ENCODE results near the gene MAPKAPK2.

Gene MAPKAPK2

DNA sequence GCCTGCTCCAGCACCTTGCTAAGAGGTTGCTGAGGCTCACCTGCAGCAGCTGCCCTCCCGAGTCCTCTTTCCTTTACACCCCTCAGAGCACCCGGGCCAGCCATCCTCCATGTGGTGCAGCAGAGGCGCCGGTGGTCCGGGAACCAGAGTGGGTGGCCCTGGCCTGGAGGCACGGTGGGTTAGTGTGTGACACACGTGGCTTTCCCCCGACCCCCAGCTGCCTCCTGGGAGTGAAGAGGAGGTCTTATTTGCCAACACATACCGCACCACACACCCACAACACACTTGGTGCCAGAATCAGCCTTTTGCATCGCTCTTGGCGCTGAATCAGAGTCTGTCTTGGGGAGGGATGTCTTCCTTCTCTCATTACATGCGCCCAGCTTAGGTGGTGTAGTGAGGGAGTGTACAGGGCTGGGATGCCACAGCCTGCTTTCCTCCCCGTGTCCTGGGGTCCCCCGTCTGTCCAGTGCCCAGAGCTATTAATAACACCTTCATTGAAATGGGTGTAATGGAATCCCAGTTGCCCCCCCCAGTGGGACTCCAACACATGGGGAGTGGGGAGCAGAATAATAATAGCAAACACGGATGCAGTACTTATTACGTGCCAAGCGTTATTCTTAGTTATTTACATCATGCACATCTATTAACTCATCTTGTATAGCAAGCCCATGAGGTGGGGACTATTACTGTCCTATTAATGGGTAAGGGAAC lies 38.2 kb downstream of the MAPKAPK2 start:
- DNase-seq = no peak

DNA sequence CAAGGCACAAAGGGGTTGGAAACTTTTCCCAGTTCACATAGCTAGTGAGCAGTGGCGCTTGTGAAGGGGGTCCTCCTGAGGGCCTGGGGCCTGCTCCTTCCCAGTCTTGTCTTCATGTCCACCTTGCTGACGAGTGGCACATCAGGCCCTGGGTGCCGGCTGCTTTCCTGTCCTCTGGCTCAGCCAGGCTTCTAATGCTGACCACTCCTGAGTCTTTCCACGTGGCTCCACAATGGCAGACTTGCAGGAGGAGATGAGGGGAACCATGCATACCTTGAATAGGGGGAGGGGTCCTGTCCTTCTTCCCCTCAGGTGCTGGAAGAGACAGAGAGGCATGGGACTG lies 38.7 kb downstream of the MAPKAPK2 start:
- DNase-seq = no peak

- DNase-seq = no peak
Observed at GRCh38 chr1:206723805-206724472, 39.2 kb downstream of the MAPKAPK2 start.

GRCh38 chr1:206725109-206725963 lies 40.6 kb downstream of the MAPKAPK2 start:
- DNase-seq = peak; percentile 70 to 83 (median 77)

DNA sequence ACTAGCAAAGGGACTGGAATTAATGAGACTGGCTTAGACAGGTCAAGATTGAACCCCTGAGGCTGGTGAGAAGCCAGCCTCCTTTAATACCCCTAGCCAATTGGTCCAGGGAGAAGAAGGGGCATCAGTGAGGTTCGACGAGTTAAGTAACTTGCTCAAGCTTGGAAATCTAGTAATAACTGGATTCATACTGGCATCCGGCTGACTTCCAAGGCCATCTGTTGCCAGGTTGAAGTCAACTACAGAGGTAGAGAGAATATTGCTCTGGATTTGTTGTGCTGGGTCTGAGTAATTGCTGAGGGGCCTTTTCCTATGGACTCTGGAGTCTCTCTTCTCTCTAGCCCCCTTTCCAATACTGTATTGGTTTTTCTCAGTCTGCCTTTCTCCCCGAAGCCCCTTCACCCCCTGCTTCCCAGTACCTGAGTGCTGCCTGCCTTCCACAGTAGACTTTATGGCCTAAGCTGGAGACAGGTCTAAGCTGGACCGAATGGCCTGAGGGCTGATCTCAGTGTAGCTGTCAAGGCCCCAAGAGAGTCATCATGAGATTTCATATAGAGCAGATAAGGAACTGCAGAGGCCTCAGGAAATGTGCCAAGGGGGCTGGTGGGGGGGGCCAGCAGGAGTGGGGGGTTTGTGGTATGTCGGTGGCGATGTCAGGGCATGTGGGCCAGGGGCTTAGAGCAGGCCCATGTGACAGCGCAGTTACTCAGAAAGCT lies 43.4 kb downstream of the MAPKAPK2 start:
- DNase-seq = no peak

GRCh38 chr1:206728697-206728987 lies 43.9 kb downstream of the MAPKAPK2 start:
- DNase-seq = no peak

DNA sequence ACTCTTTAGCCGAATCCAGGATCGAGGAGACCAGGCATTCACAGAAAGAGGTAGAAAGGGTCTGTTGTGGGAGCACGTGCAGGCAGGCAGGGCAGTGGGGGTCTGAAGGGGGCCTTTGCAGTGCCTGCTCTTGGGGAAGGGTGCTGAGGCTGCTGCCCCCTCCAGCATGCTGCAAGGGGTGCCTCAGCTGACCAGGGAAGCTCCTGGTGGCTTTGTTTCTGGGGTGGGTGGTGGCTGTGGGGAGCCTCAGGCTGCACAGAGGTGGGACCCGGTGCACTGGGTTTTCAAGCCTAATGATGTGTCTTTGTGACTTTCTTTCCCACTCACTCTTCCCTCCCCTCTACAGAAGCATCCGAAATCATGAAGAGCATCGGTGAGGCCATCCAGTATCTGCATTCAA lies 44.3 kb downstream of the MAPKAPK2 start:
- no peak for DNase-seq

DNA sequence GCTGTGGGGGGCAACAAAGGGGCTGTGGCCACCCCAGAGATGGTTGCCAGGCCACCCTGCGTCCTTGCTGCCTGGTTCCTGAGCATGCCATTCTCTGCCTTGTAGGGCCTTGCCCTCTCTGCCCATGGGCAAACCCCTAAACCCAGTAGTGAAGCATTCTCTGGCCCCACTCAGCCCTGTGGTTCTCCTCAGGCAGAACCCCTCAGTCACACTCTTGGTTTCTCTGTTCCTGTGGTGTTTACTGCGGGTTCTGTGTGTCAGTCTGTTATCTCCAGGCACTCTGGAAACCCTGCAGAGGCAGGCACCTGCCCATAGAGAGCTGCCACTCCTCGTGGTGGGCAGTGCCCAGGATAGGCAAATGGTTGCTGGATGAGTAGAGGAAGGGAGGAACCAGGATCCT lies 44.8 kb downstream of the MAPKAPK2 start:
- no peak for DNase-seq

GRCh38 chr1:206732508-206732907 lies 47.8 kb downstream of the MAPKAPK2 start:
- no peak for DNase-seq

GRCh38 chr1:206732992-206733391 lies 48.3 kb downstream of the MAPKAPK2 start:
- no peak for DNase-seq

DNA sequence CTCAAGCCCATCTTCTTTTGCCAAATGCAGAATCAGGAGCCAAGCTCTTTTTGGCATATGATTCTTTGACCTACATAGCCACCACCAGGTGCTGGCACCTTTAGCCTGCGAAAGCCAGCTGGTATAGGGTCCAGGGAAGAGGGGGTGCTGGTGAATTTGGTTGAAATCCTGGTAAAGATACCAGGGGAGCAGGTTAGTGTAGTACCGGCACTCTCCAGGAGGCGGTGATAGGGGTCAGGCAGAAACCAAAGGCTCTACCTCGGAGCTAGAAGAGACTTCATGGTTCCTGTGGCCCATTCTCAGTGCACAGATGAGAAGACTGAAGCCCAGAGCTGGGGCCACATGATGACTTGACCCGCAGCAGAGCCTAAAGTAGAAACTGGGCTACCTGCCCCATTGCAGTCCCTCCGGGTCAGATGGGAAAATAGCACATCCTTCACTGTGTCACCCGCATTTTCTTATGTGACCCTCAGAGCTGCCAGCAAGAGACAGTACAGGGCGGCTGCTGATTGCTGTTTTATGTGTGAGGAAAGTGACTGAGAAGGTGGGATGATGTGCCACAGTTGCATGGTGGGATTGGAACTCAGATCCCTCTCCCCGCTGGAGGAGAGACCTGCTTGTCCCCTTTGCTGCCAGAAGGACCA lies 49.9 kb downstream of the MAPKAPK2 start:
- DNase-seq = peak; percentile 69 to 83 (median 76)

- peak in 1 of 4 experiments; percentile 45 for DNase-seq
Observed at GRCh38 chr1:206735553-206736031, 50.9 kb downstream of the MAPKAPK2 start.

DNA sequence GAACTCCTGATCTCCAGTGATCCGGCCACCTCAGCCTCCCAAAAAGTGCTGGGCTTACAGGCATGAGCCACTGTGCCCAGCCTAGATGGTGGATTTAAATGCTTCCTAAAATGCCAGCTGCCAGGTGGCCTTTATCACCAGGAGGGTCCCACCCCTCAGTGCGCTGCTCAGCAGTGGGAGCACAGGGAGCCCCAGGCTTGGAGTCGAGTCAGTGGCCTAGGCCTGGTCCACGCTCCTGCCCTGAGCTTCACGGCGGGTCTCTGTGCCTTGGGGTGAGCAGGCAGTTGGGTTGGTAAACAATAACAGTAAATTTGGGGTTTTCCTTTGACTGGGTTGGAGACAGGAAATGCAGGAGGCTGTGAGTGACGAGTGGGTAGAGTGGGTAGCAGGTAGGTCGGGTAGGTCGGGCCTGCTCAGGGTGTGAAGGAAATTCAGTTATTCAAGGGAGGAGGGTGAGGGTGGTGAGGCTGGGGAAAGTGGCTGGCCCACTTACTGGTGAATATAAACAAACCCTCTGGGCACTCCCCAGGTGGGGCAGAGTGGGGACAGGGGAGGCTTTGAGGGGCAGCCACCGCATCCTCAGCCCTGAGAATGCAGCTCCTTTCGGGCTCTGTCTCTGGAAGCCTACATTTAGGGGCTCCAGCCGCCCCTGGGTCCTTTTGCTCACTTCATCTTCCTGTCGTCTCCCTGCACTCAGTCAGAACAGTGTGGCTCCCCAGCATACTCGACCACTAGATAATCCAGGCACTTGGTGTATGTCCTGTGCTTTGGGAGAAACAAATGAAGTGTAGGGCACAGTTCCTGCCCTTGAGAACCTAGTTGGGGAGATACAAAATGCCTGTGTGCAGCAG lies 52.4 kb downstream of the MAPKAPK2 start:
- no peak for DNase-seq

- no peak for DNase-seq
Observed at GRCh38 chr1:206737729-206738201, 53.1 kb downstream of the MAPKAPK2 start.

DNA sequence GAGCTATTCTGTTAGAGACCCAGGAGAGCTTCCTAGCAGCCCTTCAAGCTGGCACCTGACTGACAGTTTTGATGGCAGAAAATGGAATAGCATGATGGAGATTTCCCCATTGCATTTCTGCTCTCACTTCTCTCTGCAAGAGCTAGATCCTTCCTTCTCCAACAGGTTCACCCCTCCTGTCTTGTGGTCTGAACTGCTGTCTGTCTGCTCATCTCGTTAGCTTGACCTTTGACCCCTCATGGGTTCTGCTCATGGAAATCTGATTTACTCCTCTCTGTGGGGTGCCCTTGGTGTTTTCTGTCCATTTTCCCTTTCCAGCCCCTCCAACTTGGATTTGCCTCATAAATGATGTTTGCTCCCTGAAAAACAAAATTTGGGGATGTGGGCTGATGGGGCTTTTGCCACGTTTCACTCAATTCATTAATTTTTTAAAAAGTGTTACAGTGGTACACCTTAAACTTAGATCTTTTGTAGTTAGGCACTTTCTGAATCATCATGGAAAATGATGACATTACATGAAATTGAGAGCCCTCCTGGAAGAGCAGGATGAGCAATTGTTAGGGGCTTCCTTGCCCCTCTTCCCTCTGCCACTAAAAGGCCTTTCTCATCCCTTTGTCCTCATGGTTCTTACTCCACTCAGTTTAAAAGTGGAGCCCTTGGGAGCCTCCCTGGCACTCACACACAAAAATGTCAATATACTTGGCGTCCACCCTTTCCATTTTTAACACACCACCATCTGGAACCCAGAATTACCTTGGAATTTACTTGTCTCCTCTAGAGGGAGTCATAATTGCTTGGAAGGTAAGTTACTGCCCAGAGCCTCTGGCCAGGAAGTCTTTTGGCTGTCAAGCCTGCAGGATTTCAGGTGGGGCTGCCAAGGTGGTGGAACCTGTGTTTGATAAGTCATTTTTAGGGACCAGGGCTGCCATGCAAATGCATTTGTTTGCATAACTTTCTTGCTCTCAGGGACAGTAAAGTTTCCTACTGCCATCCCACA lies 54.0 kb downstream of the MAPKAPK2 start:
- DNase-seq = no peak

- peak; percentile 74 to 86 (median 82) for DNase-seq
Observed at GRCh38 chr1:206739411-206740076, 54.8 kb downstream of the MAPKAPK2 start.

DNA sequence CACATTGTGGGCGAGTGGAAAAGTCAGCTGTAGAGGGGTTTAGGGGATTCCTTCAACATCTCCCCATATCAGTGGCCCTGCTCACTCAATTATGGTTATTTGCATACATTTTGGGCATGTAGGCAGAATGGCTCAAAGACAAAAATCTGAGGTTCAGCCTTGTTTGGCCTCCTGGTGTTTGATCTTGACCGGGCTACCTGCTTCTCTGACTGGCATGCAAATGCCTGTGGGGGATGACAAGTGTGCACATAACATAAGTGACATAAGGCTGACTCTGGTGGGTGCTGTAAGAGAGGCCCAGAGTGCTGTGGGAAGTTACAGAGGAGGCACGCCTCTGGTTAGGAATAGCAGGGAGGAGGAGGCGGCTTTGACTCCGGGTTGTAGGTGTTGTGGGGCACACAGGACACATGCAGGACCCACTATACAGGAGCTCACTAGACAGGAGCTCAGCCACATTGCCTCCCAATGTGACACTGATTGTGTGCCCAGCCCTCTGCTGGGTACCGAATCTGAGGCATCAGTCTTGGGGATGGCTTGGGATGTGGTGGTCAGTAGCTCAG lies 56.5 kb downstream of the MAPKAPK2 start:
- DNase-seq = no peak

- no peak for DNase-seq
Observed at GRCh38 chr1:206742719-206743383, 58.1 kb downstream of the MAPKAPK2 start.

Data from suppressor macrophage (primary cell).